Adrenal gland (tissue), 5 donors: ENCODE results near the gene SIN3A.

ENCODE experiments used
- POLR2A ChIP-seq, 2 donors: fragments of 450-650 bp; IDR thresholded peaks; one replicate each; pipeline ENCODE4 v1.6.1; 2017; ENCODE audit warnings: antibody characterized with exemption in 2 of 2, mild to moderate bottlenecking in 2 of 2, moderate library complexity in 1 of 2
- TF ChIP-seq, protein P1 (sequence below), 6 experiments: fragments of 450-650 bp in 4 of 6; fragments of 200-600 bp in 2 of 6; sonication (generic) in 1 of 6; IDR thresholded peaks; 1 replicate in 5 of 6; 2 replicates in 1 of 6; pipeline versions ENCODE4 v1.5.1 to v1.8.0; 2016 to 2021; ENCODE audit warnings: antibody characterized with exemption in 6 of 6, mild to moderate bottlenecking in 2 of 6, moderate library complexity in 1 of 6
- donor health status: DM: no; HTN: no; CAD: no.

DNA sequence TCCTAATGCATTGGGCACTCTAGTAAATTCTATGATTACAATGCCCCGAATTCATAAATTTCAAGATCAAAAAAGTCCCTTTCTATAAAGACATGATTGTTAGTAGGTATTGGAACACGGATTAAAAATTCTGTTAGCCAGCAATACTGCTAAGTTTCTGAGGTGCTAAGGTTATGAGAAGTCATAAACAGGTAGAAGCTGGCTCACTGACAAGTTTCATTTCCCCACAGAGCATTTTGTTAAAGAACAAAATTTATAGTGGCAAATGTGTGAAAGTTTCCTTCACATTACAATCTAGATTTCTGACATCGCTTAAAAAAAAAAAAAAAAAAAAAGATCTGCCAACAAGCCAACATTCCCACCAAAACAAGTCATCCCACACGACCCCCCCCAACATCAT, 70.7 kb downstream of the SIN3A start:
- TF ChIP-seq, protein P1, sequence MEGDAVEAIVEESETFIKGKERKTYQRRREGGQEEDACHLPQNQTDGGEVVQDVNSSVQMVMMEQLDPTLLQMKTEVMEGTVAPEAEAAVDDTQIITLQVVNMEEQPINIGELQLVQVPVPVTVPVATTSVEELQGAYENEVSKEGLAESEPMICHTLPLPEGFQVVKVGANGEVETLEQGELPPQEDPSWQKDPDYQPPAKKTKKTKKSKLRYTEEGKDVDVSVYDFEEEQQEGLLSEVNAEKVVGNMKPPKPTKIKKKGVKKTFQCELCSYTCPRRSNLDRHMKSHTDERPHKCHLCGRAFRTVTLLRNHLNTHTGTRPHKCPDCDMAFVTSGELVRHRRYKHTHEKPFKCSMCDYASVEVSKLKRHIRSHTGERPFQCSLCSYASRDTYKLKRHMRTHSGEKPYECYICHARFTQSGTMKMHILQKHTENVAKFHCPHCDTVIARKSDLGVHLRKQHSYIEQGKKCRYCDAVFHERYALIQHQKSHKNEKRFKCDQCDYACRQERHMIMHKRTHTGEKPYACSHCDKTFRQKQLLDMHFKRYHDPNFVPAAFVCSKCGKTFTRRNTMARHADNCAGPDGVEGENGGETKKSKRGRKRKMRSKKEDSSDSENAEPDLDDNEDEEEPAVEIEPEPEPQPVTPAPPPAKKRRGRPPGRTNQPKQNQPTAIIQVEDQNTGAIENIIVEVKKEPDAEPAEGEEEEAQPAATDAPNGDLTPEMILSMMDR (IDR thresholded peaks at IDR 0.05), result no peak
- TF ChIP-seq POLR2A (IDR thresholded peaks at IDR 0.05), result no peak
